ENCODE data around the gene PI4KA.

The PI4KA gene

DNA sequence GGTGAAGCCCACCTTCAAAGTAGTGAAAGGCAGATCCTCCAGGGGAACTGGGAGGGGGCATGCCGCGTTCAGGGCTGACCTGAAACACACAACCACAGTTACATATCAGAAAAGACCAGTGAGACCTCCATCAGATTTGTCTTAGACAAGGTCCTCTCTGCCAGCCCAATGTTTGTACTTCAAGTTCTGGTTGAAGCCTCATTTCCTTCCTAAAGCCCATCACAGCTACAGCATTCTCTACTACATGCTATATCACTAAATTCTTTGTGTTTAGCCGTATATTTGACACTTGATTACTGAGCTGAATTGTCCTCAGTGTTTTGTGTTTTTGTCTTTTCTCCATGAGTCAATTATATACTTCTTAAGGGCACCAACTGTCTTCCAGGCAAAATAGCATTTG lies 40.1 kb downstream of the PI4KA start:
- no peaks in the 10 kb centered on the region for H3K4me1 Mint-ChIP-seq
- no peak for ATAC-seq
- no peak overlapping the region for H3K4me3 Mint-ChIP-seq
- no peaks in the 10 kb centered on the region for H3K27me3 Mint-ChIP-seq
- H3K27ac Mint-ChIP-seq = no peak overlapping the region
- no peaks in the 10 kb centered on the region for H3K9me3 Mint-ChIP-seq
- H3K36me3 Mint-ChIP-seq = peaks cover 61% of the 10 kb centered on the region

DNA sequence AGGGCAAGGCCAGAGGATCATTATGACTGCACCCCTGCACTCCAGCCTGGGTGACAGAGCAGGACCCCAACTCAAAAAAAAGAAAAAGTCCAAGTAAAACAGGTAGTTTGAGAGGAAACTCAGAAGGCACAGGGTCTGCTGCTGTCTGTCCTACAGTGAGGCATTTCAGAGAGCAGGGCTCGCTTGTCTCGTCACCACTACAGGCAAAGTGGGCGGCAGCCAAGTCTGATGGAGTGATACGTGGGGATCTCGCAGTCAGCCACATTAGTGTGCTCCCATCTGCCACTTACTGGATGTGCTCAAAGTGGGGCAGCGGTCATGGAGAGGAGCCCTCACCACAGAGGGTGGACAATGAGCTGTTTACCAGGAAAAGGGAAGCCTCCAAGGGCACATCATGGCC lies 42.1 kb downstream of the PI4KA start:
- ATAC-seq = no peak
- H3K36me3 Mint-ChIP-seq = peaks cover 71% of the 10 kb centered on the region
- no peaks in the 10 kb centered on the region for H3K9me3 Mint-ChIP-seq
- H3K4me3 Mint-ChIP-seq = no peak overlapping the region
- no peak overlapping the region for H3K27ac Mint-ChIP-seq
- H3K27me3 Mint-ChIP-seq = no peaks in the 10 kb centered on the region
- no peaks in the 10 kb centered on the region for H3K4me1 Mint-ChIP-seq

DNA sequence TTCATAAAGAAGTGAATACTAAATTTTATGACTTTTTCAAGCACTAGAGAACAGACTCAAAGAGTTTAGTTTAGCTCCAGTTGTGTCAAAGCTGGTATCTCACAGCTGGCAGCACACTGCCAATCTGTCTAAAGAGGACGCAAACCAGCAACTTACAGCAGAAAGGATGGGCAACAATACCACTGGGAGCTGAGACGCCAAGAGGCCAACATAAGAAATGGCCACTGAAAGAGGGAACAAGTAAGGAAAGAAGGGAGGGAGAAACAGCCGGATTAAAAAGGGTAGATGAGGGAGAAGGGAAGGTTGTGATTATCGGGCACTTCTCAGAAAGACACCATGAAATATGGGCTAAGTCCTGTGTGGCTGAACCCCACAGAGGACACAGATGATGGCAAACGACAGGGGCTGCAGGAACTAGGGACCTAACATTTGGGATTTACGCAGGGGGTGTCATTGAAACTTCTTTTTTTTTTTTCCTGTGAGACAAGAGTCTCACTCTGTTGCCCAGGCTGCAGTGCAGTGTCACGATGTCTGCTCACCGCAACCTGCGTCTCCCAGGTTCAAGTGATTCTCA lies 43.0 kb downstream of the PI4KA start:
- Mint-ChIP-seq H3K4me3 (no peak overlapping the region), H3K27ac (no peak overlapping the region), H3K27me3 (no peaks in the 10 kb centered on the region), H3K9me3 (no peaks in the 10 kb centered on the region), H3K36me3 (peaks cover 76% of the 10 kb centered on the region), H3K4me1 (no peaks in the 10 kb centered on the region)
- ATAC-seq = no peak

DNA sequence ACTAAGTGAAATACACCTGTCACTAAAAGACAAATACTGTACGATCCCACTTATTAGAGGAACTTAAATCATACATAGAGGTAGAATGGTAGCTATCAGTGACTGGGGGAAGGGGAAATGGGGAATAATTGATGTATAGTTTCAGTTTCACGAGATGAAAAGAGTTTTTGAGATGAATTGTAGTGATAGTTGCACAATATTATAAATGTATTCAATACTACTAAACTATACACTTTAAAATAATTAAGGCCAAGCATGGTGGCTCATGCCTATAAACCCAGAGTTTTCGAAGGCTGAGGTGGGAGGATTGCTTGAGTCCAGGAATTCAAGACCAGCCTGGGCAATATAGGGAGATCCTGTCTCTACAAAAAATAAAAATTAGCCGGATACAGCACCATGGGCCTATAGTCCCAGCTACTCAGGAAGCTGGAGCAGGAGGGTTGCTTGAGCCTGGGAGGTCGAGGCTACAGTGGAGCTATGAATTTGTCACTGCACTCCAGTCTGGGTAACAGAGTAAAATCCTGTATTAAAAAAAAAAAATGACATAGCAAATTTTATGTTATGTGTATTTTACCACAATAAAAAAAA lies 44.3 kb downstream of the PI4KA start:
- Mint-ChIP-seq H3K36me3 (peaks cover 76% of the 10 kb centered on the region), H3K4me1 (peaks cover 4% of the 10 kb centered on the region), H3K27me3 (no peaks in the 10 kb centered on the region), H3K4me3 (no peak overlapping the region), H3K9me3 (no peaks in the 10 kb centered on the region), H3K27ac (no peak overlapping the region)
- no peak for ATAC-seq

DNA sequence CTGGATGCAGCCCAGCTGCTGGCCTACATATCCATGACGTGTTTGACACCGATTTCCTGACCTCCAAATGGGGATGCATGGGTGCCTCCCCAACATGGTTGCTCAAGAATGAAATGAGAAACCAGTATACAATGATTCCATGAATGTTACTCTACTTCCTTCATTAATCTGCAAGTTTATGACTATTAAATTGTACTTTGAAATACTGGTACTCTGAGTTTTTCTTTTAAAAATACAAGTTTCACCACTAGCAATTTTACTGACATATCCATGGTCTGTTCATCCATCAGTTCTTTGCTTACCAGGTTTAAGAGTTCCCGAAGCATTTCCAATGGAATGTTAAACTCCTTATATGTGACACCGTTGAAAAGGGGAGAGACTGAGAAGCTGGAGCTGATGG lies 45.6 kb downstream of the PI4KA start:
- Mint-ChIP-seq H3K36me3 (peaks cover 75% of the 10 kb centered on the region), H3K4me3 (no peak overlapping the region), H3K4me1 (peaks cover 11% of the 10 kb centered on the region), H3K27ac (no peak overlapping the region), H3K9me3 (no peaks in the 10 kb centered on the region), H3K27me3 (no peaks in the 10 kb centered on the region)
- no peak for ATAC-seq

DNA sequence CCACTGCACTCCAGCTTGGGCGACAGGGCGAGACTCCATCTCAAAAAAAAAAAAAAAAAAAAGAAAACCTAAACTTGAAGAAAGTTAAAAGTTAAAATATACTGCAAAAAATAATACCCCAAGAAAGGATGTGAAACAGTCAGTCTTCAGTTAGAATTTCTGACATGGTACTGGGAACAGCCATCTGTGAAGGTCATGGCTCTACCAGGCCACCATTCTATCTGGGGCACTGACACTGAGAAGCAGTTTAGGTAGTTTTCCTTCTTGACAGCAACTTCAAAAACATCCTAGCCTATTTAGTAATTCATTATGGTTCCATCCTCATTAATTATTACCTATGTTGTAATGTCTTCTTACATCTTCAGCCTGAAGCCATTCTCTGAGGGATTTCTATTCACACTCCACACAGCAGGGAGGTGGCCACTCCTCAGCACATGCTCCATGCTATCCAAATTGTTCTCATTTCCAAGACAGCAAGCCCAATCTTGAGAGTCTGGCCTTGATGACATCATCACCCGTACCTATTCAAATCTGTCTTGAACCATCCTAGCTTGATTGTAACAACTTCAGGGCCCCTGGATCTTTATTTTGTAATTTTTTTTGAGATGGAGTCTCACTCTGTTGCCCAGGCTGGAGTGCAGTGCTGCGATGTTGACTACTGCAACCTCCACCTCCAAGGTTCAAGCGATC lies 46.5 kb downstream of the PI4KA start:
- Mint-ChIP-seq H3K27me3 (no peaks in the 10 kb centered on the region), H3K4me3 (no peak overlapping the region), H3K27ac (no peak overlapping the region), H3K4me1 (peaks cover 11% of the 10 kb centered on the region), H3K9me3 (no peaks in the 10 kb centered on the region), H3K36me3 (peaks cover 80% of the 10 kb centered on the region)
- ATAC-seq = no peak

DNA sequence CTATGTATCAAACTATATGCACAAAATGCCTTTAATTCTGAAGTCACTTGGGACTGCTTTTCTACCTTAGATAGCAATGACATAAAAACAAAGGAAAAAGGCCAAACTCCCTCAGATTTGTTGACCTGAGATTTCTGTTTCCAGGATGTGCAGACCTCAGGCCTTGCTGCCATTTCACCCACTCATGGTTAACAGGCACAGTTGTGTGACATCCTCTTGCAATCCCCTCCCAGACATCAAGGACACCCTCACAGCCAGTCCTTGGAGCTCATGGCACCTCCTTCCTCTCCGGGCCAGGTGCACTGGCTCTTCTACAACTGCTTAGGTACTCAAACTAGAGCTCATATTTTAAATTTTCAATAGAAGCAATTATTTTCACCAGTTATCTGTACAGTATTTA lies 47.4 kb downstream of the PI4KA start:
- Mint-ChIP-seq H3K9me3 (no peaks in the 10 kb centered on the region), H3K4me3 (no peak overlapping the region), H3K4me1 (peaks cover 11% of the 10 kb centered on the region), H3K27me3 (no peaks in the 10 kb centered on the region), H3K36me3 (peaks cover 74% of the 10 kb centered on the region), H3K27ac (peak overlapping the region; percentile 37)
- ATAC-seq = no peak

DNA sequence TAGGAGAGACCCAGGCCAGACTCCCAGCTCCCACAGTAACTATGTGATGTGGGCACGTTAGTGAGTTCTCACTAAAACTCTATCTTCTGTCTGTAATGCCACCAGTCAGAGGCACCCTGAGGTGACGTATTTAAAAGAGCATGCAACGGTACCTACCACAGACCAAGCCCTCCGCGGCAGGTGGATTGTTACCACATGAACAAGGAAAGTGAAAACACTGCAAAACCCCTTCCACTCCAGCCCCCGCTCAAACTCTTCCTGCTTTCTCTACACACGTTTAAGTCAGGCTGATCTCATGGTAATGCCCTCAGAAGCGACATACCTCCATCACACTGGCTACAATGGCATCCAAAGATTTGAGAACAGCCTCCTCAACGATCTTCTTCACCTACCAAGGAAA lies 48.0 kb downstream of the PI4KA start:
- Mint-ChIP-seq H3K4me3 (no peak overlapping the region), H3K27ac (no peak overlapping the region), H3K4me1 (peaks cover 11% of the 10 kb centered on the region), H3K27me3 (no peaks in the 10 kb centered on the region), H3K9me3 (no peaks in the 10 kb centered on the region), H3K36me3 (peaks cover 77% of the 10 kb centered on the region)
- no peak for ATAC-seq

DNA sequence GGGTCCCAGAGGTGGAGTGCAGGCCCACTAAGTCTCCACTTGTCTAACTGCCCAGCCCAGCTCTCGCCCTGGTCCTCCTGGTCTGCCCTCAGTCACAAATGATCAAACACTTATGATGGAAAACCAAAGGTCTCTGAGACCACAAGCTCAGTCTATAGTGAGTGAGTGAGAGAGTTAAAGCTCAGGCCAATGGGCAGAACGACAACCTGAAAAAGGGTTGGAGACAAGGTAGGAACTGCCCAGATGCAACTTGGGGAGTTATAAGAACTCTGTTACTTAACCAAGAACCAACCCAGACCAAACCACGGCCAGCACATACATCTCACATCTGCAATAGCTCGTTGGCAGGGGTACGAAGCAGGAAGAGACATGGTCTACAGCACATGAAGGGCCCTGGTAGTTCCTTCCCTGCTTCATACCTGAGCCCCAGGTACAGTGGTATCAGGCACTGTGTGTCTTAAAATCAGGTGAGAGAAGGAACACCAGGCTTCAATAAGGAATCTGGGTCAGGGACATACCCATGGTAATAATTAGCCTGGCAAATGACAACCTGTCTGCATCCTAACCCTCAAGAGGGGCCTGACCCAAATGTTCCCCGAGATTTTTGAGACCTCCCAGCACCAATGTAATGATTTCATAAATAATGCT lies 48.9 kb downstream of the PI4KA start:
- no peak for ATAC-seq
- H3K4me1 Mint-ChIP-seq = peaks cover 11% of the 10 kb centered on the region
- peaks cover 82% of the 10 kb centered on the region for H3K36me3 Mint-ChIP-seq
- no peaks in the 10 kb centered on the region for H3K27me3 Mint-ChIP-seq
- no peaks in the 10 kb centered on the region for H3K9me3 Mint-ChIP-seq
- no peak overlapping the region for H3K27ac Mint-ChIP-seq
- H3K4me3 Mint-ChIP-seq = no peak overlapping the region

DNA sequence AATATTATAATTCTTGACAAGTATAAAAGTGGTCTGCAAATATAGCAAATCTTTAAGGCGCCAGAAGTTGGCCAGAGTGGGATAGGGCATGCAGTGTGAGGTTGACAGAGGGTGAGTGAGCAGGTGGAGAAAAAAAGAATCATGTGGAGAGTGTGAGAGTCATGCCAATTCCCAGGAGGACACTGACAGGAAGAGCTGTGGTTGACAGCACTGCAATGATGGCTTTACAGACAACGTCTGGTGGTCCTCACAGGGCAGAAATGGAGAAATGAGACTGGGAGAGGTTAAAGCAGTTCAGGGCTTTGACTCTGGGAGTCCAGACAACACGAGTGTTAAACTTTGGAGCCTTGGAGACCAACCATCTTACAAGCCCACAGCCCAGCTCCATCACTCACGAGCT lies 49.8 kb downstream of the PI4KA start:
- Mint-ChIP-seq H3K4me3 (no peak overlapping the region), H3K27ac (no peak overlapping the region), H3K9me3 (no peaks in the 10 kb centered on the region), H3K4me1 (peaks cover 11% of the 10 kb centered on the region), H3K36me3 (peaks cover 82% of the 10 kb centered on the region), H3K27me3 (no peaks in the 10 kb centered on the region)
- peak; percentile 60 for ATAC-seq

DNA sequence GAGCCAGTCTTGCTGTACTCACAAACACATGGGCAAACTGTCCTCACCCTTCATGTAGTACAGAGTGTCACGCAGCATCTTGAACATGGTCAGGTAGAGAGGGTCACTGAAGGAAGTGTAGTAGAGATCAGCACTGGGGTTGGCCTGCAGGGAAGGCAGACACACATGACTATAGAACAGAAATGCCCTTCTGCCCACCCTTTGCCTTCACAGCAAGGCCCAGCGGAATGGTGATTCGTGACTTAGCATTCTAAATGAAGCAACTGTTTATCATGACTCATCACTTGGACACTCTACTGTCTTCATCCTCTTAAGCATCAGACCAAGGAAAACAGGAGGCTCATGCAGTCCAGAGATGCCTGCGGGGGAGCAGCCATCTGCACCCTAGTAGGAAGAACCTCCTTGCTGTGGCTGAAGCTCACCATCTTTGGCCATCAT lies 51.3 kb downstream of the PI4KA start:
- H3K4me3 Mint-ChIP-seq = no peak overlapping the region
- no peaks in the 10 kb centered on the region for H3K9me3 Mint-ChIP-seq
- H3K4me1 Mint-ChIP-seq = peaks cover 11% of the 10 kb centered on the region
- ATAC-seq = no peak
- no peaks in the 10 kb centered on the region for H3K27me3 Mint-ChIP-seq
- H3K36me3 Mint-ChIP-seq = peaks cover 82% of the 10 kb centered on the region
- H3K27ac Mint-ChIP-seq = no peak overlapping the region

DNA sequence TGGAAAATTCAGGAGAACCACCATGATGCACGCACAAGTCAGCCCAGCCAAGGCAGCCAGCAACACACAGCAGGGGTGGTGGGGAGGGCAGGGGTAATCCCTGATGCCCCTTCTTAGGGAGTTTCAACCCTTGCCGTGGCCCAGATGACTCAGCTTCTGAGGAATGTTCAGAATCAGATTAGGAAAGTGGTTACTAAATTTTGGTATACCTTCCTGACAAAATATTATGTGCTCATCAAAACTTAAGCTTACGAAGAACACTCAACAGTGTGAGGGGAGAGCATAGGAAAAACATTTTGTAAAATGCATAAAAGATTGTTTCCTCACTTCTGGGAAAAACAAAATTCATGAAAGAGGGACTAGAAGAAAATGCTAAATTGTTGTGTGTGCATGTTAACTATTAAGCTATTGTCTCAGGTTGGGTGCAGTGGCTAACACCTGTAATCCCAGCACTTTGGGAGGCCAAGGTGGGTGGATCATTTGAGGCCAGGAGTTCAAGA lies 52.6 kb downstream of the PI4KA start:
- no peak overlapping the region for H3K27ac Mint-ChIP-seq
- no peak overlapping the region for H3K4me3 Mint-ChIP-seq
- no peaks in the 10 kb centered on the region for H3K27me3 Mint-ChIP-seq
- H3K4me1 Mint-ChIP-seq = peaks cover 11% of the 10 kb centered on the region
- no peaks in the 10 kb centered on the region for H3K9me3 Mint-ChIP-seq
- ATAC-seq = no peak
- H3K36me3 Mint-ChIP-seq = peaks cover 80% of the 10 kb centered on the region

DNA sequence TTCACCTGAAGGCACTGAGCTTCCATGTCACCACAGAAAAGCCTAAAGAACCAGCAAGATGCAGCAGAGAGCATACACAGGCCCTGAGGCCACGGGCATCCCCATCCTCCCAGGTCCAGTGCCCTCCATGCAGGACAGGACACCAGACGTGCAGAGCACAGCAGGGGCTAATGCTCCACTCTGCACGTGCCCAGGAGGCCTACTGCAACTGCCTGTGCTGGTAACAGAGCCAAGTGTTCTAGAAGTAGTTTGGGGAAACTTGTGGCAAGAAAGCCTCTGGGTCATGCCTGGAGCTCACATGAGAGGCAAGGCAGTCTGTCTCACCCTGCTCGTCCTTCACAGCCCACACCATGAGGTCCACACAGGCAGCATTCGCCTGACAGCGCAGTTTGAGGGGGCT lies 54.0 kb downstream of the PI4KA start:
- Mint-ChIP-seq H3K9me3 (no peaks in the 10 kb centered on the region), H3K36me3 (peaks cover 73% of the 10 kb centered on the region)
- ATAC-seq = no peak

DNA sequence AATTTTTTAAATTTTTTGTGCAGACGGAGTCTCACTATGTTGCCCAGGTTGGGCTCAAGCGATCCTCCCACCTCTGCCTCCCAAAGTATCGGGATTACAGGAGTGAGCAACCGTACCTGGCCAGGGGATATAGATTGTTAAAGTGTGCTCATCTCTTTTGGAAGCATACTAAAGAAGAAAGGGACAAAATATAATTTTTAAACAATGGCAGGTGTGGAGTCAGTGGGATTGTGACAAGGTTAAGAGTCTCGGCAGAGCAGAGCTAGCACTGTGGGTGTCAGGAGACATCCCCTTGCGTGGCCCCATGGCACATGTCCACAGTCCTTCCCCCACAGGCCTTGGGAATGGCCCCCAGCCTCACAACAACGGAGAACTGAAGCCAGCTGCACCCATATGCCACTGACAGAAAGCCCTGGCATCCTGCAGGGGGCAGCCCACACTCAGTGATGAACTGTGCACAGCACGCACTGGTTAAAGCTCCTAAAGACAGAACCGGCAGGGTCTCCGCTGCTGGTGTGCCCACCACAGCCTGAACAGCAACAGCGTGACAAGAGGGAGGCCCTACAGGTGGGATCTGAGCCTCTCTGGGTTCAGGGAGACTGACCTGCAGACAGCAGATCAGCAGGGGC lies 54.8 kb downstream of the PI4KA start:
- Mint-ChIP-seq H3K36me3 (peaks cover 75% of the 10 kb centered on the region), H3K4me3 (no peak overlapping the region), H3K4me1 (peaks cover 4% of the 10 kb centered on the region), H3K27ac (no peak overlapping the region), H3K27me3 (no peaks in the 10 kb centered on the region), H3K9me3 (no peaks in the 10 kb centered on the region)
- ATAC-seq = no peak

More for the DNA sequence above, 54.0 kb downstream of the PI4KA start:
- H3K4me3 Mint-ChIP-seq = no peak overlapping the region
- H3K27ac Mint-ChIP-seq = no peak overlapping the region
- H3K27me3 Mint-ChIP-seq = no peaks in the 10 kb centered on the region
- H3K4me1 Mint-ChIP-seq = peaks cover 10% of the 10 kb centered on the region

DNA sequence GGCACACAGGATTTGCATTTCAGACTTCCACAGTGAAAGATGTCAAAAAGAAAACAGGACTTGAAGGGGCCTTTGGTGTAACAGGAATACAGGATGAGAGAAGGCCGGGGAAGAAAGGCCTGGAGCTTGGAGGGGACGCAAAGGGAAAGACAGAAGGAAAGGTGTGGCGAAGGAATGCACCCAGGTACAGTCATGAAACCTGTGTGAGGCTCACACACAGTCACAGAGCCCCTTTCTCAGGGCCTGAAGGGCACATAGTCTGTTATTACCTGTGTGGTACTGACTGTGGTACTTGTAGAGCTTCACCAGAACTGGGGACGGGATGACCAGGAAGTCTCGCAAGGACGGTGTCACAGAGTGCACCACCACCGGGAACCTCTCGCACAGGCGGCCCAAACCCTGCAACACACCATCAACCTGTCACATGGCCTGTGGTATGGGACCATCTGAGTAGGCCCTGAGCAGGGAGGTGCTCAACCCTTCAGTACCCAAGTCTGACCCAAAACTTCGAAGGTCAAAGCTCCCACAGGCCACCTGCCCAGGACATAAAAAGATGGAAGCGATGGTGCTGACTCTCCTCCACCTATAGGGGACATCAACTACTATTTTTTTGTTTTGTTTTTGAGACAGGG lies 55.6 kb downstream of the PI4KA start:
- ATAC-seq = no peak
- Mint-ChIP-seq H3K4me3 (no peak overlapping the region), H3K27me3 (no peaks in the 10 kb centered on the region), H3K27ac (no peak overlapping the region), H3K4me1 (no peaks in the 10 kb centered on the region), H3K36me3 (peaks cover 79% of the 10 kb centered on the region), H3K9me3 (no peaks in the 10 kb centered on the region)

All from stimulated activated memory B cell treated with anti-CD40 and anti-IgM and Interleukin-4, amounts not matched to agents 10 μg/mL and 1 μg/mL and 100 μg/mL, for 72 hours (primary cell).